SKM-1 (cell line): ENCODE measurements around the gene SNRK.

Experiments
- DNase-seq: peaks from one replicate; lab custom pipeline; 2025; ENCODE audit not compliant: unreplicated experiment; lab: John Stamatoyannopoulos, UW

The SNRK gene

GRCh38 chr3:43370293-43370980 lies 84.1 kb downstream of the SNRK start:
- DNase-seq = no peak

GRCh38 chr3:43371494-43371893 lies 85.2 kb downstream of the SNRK start:
- DNase-seq = no peak

- no peak for DNase-seq
Measured at GRCh38 chr3:43372007-43372740, 85.8 kb downstream of the SNRK start.

- DNase-seq = no peak
Measured at GRCh38 chr3:43372809-43373559, 86.6 kb downstream of the SNRK start.

- no peak for DNase-seq
Measured at GRCh38 chr3:43373560-43373928, 87.2 kb downstream of the SNRK start.

- DNase-seq = peak; percentile 21
Measured at GRCh38 chr3:43378066-43378935, 92.0 kb downstream of the SNRK start.

- no peak for DNase-seq
Measured at GRCh38 chr3:43379343-43379742, 93.0 kb downstream of the SNRK start.

GRCh38 chr3:43388175-43388574 lies 101.8 kb downstream of the SNRK start:
- DNase-seq = no peak

GRCh38 chr3:43388915-43389314 lies 102.6 kb downstream of the SNRK start:
- DNase-seq = no peak

GRCh38 chr3:43389388-43390254 lies 103.3 kb downstream of the SNRK start:
- peak; percentile 77 for DNase-seq

- no peak for DNase-seq
Measured at GRCh38 chr3:43390255-43390588, 103.9 kb downstream of the SNRK start.

- no peak for DNase-seq
Measured at GRCh38 chr3:43391621-43392020, 105.3 kb downstream of the SNRK start.

- no peak for DNase-seq
Measured at GRCh38 chr3:43394041-43394554, 107.8 kb downstream of the SNRK start.

GRCh38 chr3:43399034-43399433 lies 112.7 kb downstream of the SNRK start:
- DNase-seq = no peak

GRCh38 chr3:43400167-43400566 lies 113.8 kb downstream of the SNRK start:
- DNase-seq = no peak
